ENCODE results near the gene LRCH4.
A peak's percentile ranks its signal among the peaks of the same experiment; 100 is the strongest.

DNA sequence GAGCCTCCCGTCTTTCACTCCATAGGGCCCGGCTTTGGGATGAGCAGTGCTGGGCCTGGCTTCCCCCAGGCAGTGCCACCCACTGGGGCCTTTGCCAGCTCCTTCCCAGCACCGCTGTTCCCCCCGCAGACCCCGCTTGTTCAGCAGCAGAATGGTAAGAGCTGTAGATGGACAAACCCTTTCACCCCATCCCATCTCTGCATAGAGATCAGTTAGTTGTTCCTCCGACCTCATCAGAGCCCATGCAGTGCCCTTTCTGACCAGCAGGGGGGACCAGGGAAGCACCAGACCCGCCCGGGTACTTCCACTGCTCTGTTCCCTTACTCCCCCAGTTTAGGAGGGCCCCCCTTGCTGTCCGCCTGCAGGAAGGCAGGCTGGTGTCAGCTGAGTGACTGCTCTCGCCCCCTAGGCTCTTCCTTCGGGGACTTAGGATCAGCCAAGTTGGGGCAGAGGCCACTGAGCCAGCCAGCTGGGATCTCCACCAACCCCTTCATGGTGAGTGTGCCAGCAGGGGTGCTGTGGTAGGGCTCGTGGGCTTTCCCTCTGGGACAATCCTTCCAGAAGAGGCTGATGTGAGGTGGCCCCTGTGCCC is 22.0 kb downstream of the LRCH4 start:
- TF ChIP-seq, protein P1, sequence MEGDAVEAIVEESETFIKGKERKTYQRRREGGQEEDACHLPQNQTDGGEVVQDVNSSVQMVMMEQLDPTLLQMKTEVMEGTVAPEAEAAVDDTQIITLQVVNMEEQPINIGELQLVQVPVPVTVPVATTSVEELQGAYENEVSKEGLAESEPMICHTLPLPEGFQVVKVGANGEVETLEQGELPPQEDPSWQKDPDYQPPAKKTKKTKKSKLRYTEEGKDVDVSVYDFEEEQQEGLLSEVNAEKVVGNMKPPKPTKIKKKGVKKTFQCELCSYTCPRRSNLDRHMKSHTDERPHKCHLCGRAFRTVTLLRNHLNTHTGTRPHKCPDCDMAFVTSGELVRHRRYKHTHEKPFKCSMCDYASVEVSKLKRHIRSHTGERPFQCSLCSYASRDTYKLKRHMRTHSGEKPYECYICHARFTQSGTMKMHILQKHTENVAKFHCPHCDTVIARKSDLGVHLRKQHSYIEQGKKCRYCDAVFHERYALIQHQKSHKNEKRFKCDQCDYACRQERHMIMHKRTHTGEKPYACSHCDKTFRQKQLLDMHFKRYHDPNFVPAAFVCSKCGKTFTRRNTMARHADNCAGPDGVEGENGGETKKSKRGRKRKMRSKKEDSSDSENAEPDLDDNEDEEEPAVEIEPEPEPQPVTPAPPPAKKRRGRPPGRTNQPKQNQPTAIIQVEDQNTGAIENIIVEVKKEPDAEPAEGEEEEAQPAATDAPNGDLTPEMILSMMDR (optimal IDR thresholded peaks at IDR 0.05 in 1 of 3, IDR thresholded peaks at IDR 0.05 in 1 of 3, conservative IDR thresholded peaks at IDR 0.05 in 1 of 3; ENCODE audit: extremely low read depth in 1 of 3, insufficient read depth in 2 of 3, low read length in 3 of 3) = peak; percentile 92 to 98 (median 98)
- no peak for TF ChIP-seq EZH2 (IDR thresholded peaks at IDR 0.05; ENCODE audit: low read length)

Data from keratinocyte (primary cell).